ENCODE measurements around the gene OTUB2. TPM values are rescaled to one million over a fixed set of nuclear protein-coding genes. Genes with fewer than 3 reads are reported as not detected.

The OTUB2 gene
- total RNA-seq, 1 donor from 2014 or later, result 1.9 TPM

- Mint-ChIP-seq H3K4me1 (ENCODE audit: low read depth) (peaks cover 7% of the 10 kb centered on the region), H3K27ac (ENCODE audit: unreplicated experiment) (no peak overlapping the region), H3K4me3 (ENCODE audit: unreplicated experiment) (no peak overlapping the region), H3K36me3 (ENCODE audit: low read depth) (no peaks in the 10 kb centered on the region), H3K27me3 (ENCODE audit: low read depth) (peaks cover 27% of the 10 kb centered on the region), H3K9me3 (ENCODE audit: low read depth) (no peaks in the 10 kb centered on the region)
- TF ChIP-seq CTCF (IDR thresholded peaks at IDR 0.05), result no peak
- DNase-seq (ENCODE audit: low spot score), result no peak
Measured at GRCh38 chr14:94015223-94015622, 10.9 kb upstream of the OTUB2 start.

- H3K9me3 Mint-ChIP-seq (ENCODE audit: low read depth), result no peaks in the 10 kb centered on the region
- peaks cover 9% of the 10 kb centered on the region for H3K4me1 Mint-ChIP-seq (ENCODE audit: low read depth)
- DNase-seq (ENCODE audit: low spot score), result no peak
- TF ChIP-seq CTCF (IDR thresholded peaks at IDR 0.05), result no peak
- no peak overlapping the region for H3K27ac Mint-ChIP-seq (ENCODE audit: unreplicated experiment)
- peaks cover 30% of the 10 kb centered on the region for H3K27me3 Mint-ChIP-seq (ENCODE audit: low read depth)
- H3K36me3 Mint-ChIP-seq (ENCODE audit: low read depth), result no peaks in the 10 kb centered on the region
- H3K4me3 Mint-ChIP-seq (ENCODE audit: unreplicated experiment), result no peak overlapping the region
Measured at GRCh38 chr14:94016446-94016976, 9.6 kb upstream of the OTUB2 start.

- peaks cover 30% of the 10 kb centered on the region for H3K27me3 Mint-ChIP-seq (ENCODE audit: low read depth)
- H3K4me3 Mint-ChIP-seq (ENCODE audit: unreplicated experiment), result no peak overlapping the region
- no peak for DNase-seq (ENCODE audit: low spot score)
- no peaks in the 10 kb centered on the region for H3K36me3 Mint-ChIP-seq (ENCODE audit: low read depth)
- no peak for TF ChIP-seq CTCF (IDR thresholded peaks at IDR 0.05)
- no peak overlapping the region for H3K27ac Mint-ChIP-seq (ENCODE audit: unreplicated experiment)
- H3K4me1 Mint-ChIP-seq (ENCODE audit: low read depth), result peaks cover 6% of the 10 kb centered on the region
- H3K9me3 Mint-ChIP-seq (ENCODE audit: low read depth), result no peaks in the 10 kb centered on the region
Measured at GRCh38 chr14:94018308-94018707, 7.8 kb upstream of the OTUB2 start.

GRCh38 chr14:94019329-94019728, 6.8 kb upstream of the OTUB2 start:
- Mint-ChIP-seq H3K27ac (ENCODE audit: unreplicated experiment) (no peak overlapping the region), H3K36me3 (ENCODE audit: low read depth) (no peaks in the 10 kb centered on the region), H3K27me3 (ENCODE audit: low read depth) (peaks cover 30% of the 10 kb centered on the region), H3K4me1 (ENCODE audit: low read depth) (peaks cover 6% of the 10 kb centered on the region), H3K4me3 (ENCODE audit: unreplicated experiment) (no peak overlapping the region), H3K9me3 (ENCODE audit: low read depth) (no peaks in the 10 kb centered on the region)
- no peak for TF ChIP-seq CTCF (IDR thresholded peaks at IDR 0.05)
- no peak for DNase-seq (ENCODE audit: low spot score)

GRCh38 chr14:94020267-94020666, 5.9 kb upstream of the OTUB2 start:
- Mint-ChIP-seq H3K36me3 (ENCODE audit: low read depth) (no peaks in the 10 kb centered on the region), H3K27me3 (ENCODE audit: low read depth) (peaks cover 23% of the 10 kb centered on the region), H3K9me3 (ENCODE audit: low read depth) (no peaks in the 10 kb centered on the region), H3K27ac (ENCODE audit: unreplicated experiment) (no peak overlapping the region), H3K4me1 (ENCODE audit: low read depth) (peaks cover 6% of the 10 kb centered on the region), H3K4me3 (ENCODE audit: unreplicated experiment) (no peak overlapping the region)
- no peak for DNase-seq (ENCODE audit: low spot score)
- no peak for TF ChIP-seq CTCF (IDR thresholded peaks at IDR 0.05)
